VCaP (cell line): ENCODE data around the gene PSIP1.
A peak's percentile ranks its signal among the peaks of the same experiment; 100 is the strongest.

ENCODE experiments used
- H3K27ac ChIP-seq: fragments of 450-650 bp; 2 replicates; pipeline ENCODE4 v1.5.1; 2017
- TF ChIP-seq, protein P1 (sequence below): fragments of 450-650 bp; conservative IDR thresholded peaks from 2 replicates; pipeline ENCODE4 v1.5.1; 2017; ENCODE audit warnings: mild to moderate bottlenecking, moderate library complexity

PSIP1 gene

DNA sequence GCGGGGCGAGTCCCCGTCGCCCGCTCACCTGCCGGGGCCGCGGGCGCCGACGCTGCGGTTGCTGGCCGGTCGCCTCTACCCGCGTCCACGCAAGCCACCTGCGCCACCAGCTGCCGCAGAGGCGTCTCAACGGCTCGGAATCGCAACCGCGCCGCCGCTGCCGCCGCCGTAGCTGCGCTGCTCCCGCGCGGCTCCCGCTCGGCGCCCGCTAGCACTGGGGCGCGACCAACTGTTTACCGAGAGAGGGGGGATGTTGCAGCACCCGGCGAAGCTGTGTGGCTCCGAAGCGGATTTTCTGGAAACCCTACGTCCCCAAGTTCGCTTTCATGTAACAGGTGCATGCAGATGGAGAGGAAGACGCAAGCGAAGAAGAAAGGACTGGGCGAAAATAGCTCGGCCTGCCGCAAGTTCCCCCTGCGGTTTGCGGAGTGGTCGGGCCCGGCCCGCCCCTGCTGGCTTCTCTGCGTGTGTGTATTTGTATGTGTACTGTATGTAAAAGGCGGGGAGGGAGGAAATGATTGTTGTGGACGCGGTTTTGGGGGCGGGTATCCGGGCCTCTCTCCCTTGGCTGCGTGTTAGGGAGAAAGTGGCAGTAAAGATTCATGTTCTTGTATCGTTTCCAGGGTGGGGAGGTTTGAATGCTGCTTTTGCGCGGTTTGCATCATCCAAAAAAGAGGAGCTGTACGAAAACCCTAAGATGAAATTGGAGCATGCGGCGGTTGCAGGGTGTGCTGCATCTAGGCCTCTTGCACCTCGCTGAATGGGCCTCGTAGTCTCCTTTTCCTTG, at the start of gene PSIP1:
Gene PSIP1 (minus strand): TSS at position 182 of the 787 bp plus-strand sequence. CDS start 782 bp downstream, outside the sequence.
- H3K27ac ChIP-seq = peak within 1 kb of the TSS; percentile 99
- TF ChIP-seq, protein P1, sequence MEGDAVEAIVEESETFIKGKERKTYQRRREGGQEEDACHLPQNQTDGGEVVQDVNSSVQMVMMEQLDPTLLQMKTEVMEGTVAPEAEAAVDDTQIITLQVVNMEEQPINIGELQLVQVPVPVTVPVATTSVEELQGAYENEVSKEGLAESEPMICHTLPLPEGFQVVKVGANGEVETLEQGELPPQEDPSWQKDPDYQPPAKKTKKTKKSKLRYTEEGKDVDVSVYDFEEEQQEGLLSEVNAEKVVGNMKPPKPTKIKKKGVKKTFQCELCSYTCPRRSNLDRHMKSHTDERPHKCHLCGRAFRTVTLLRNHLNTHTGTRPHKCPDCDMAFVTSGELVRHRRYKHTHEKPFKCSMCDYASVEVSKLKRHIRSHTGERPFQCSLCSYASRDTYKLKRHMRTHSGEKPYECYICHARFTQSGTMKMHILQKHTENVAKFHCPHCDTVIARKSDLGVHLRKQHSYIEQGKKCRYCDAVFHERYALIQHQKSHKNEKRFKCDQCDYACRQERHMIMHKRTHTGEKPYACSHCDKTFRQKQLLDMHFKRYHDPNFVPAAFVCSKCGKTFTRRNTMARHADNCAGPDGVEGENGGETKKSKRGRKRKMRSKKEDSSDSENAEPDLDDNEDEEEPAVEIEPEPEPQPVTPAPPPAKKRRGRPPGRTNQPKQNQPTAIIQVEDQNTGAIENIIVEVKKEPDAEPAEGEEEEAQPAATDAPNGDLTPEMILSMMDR = no peak

DNA sequence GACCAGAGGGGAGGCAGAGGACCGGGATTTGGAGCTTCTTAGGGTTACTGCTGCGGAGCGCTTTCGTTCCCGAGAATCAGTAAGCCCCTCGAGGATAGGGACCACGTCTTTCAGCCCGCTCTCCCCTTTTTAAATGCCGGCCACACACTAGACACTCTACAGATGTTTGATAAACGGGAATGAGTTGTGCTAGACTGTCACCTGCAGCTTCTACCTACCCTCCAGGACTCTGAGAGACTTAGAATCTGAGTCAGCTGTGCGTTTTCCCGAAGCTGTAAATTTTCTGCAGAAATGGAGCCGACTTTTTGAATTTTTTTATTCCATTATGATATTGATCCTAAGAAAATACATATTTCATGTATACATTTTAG, 42.7 kb upstream of the PSIP1 start:
- TF ChIP-seq, protein P1 = no peak
- H3K27ac ChIP-seq = peak overlapping the region; percentile 81

DNA sequence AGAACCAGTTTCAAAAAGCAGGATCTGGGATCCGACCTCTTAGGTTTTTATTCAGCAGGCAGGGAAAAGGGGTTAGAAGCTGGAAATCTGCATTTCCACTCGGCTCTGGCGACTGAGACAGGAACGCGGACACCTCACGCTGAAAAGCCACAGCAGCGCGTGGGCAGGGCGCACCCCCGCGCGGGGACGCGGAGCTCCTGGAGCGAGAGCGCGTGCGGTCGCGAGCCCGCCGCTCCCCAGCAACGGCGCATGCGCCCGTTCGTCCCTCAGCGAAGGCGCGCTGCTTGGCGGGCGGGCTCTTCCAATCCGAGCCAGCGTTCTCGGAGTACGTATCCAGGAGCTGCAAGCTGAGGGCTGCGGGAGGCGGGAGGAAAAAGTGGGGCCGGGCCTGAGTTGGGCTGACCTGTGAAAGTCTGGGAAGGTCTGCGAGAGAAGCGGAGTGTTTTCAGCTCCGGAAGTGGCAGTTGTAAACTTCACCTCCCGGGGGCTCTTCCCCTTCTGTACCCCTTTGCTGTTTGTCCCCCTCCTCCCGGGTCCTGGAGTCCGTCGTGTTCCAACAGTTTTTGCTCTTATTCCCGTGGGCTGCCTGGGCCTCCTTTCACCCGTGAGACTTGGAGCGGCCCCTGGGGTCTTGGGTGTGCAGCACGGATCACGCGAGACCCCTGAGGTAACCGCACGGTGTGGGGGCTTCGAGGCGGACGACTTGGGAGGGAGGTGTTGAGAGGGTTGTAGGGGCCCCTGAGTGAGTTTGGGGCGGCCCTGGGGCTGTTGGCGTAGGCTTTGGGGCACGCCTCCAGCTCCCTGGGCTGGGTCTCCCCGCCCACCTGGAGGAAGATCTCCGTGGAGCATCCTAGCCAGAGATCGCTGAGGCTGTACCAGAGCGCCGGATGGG, 42.1 kb upstream of the PSIP1 start, which contains the start of gene CCDC171:
Gene CCDC171 (plus strand): TSS at position 408 of the 892 bp plus-strand sequence. CDS start 11,046 bp downstream, outside the sequence.
- TF ChIP-seq, protein P1 = no peak
- peak within 1 kb of the TSS; percentile 81 for H3K27ac ChIP-seq

DNA sequence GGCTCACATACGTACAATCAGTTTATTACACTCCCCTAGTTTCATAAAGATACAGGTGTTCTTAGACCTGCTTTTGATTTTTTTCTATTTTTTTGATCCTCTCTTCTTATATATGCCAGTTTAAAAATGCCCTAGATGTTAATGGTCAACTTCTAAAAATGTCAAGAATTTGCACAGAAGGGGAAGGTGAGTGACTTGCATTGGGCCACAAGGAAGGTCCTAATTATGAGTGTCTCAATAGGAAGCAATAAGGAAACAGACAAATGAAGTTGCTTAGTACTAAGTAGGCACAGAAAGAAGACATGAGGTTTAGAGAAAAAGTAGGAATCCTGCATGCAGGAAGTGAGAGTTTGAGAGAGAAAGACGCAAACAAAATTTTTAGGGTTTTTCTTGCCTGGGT, 38.8 kb upstream of the PSIP1 start:
- TF ChIP-seq, protein P1 = no peak
- H3K27ac ChIP-seq = no peak overlapping the region

DNA sequence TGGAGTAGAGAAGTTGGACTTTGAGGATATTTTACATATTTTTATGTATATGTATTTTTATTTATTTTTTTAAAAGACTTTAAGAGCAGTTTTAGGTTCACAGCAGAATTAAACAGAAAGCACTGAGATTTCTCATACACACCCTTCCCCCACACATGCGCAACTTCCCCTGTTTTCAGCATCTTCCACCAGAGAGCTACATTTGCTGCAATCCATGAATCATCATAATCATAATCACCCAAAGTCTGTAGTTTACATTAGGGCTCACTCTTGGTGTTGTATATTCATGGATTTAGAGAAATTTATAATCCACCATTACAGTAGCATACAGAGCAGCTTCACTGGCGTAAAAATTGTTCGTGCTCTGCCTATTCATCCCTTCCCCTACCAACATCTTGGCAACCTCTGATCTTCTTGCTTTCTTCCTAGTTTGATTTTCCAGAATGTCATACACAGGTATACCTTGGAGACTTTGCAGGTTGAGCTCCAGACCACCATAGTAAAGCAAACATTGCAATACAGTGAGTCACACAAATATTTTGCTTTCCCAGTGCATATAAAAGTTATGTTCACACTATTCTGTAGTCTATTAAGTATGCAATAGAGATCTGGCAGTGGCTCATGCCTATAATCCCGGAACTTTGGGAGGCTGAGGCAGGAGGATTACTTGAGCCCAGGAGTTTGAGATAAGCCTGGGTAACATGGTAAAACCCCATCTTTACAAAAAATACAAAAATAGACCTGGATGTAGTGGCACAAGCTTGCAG, 32.5 kb upstream of the PSIP1 start:
- H3K27ac ChIP-seq = no peak overlapping the region

DNA sequence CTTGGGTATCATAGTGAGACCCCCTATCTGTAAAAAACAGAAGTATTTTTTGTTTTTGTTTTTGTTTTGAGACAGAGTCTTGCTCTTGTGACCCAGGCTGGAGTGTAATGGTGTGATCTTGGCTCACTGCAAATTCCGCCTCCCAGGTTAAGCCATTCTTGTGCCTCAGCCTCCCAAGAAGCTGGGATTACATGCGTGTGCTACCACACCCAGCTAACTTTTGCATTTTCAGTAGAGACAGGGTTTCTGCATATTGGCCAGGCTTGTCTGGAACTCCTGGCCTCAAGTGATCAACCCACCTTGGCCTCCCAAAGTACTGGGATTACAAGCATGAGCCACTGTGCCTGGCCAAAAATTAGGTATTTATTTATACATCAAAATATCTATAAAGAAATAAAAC, 31.9 kb upstream of the PSIP1 start:
- H3K27ac ChIP-seq = no peak overlapping the region
- TF ChIP-seq, protein P1 = no peak

More for the DNA sequence above, 32.5 kb upstream of the PSIP1 start:
- TF ChIP-seq, protein P1 = no peak
